WTC11 (cell line): Measurements from ENCODE around the gene PLA2G2E. TPM values are rescaled to one million over a fixed set of nuclear protein-coding genes. Genes with fewer than 3 reads are reported as not detected.

Source experiments
- ATAC-seq: fragments of 200-7000 bp; cut with Tn5 transposase; 2 replicates; pipeline ENCODE4 v1.10.0; 2021; ENCODE audit warnings: mild to moderate bottlenecking, moderate library complexity
- CTCF ChIA-PET: fragments of 300-600 bp; sonication (Branson Sonifier 250); formaldehyde crosslinking; loops from one replicate; lab custom pipeline; 2021; ENCODE audit warnings: antibody characterized with exemption; lab: Charles Lee
- POLR2A ChIA-PET: fragments of 350-600 bp; sonication (Branson Sonifier 250); formaldehyde crosslinking; loops from one replicate; lab custom pipeline; 2021; ENCODE audit warnings: antibody characterized with exemption; lab: Charles Lee
- DNase-seq: peaks from one replicate; pipeline ENCODE4 v3.0.0; 2021; ENCODE audit warnings: low spot score
- H3K27ac Mint-ChIP-seq: 2 replicates; pipeline ENCODE4 v1.8.0; 2021; ENCODE audit warnings: mixed read lengths
- H3K27me3 Mint-ChIP-seq: 2 replicates; pipeline ENCODE4 v1.8.0; 2021; ENCODE audit warnings: low read depth, mild to moderate bottlenecking, moderate library complexity, mixed read lengths
- H3K36me3 Mint-ChIP-seq: 2 replicates; pipeline ENCODE4 v1.8.0; 2021; ENCODE audit warnings: mixed read lengths
- H3K4me1 Mint-ChIP-seq: 2 replicates; pipeline ENCODE4 v1.8.0; 2022; ENCODE audit warnings: mixed read lengths
- H3K4me3 Mint-ChIP-seq: 2 replicates; pipeline ENCODE4 v1.8.0; 2021; ENCODE audit warnings: mild to moderate bottlenecking, moderate library complexity, mixed read lengths
- H3K9me3 Mint-ChIP-seq: 2 replicates; pipeline ENCODE4 v1.8.0; 2021; ENCODE audit warnings: mixed read lengths
- ARID4B ChIP-seq: sonication (generic); formaldehyde crosslinking; IDR thresholded peaks from 2 replicates; pipeline ENCODE4 v1.8.0; 2023; ENCODE audit warnings: missing genetic modification reagents, mild to moderate bottlenecking, borderline replicate concordance
- EMX1 ChIP-seq: fragments of 250-450 bp; sonication (Bioruptor Pico); IDR thresholded peaks from 2 replicates; pipeline ENCODE4 v1.8.0; 2021; ENCODE audit warnings: mild to moderate bottlenecking
- FOXP1 ChIP-seq: sonication (generic); formaldehyde crosslinking; IDR thresholded peaks from 2 replicates; pipeline ENCODE4 v1.8.0; 2022; ENCODE audit warnings: missing genetic modification reagents, mild to moderate bottlenecking, moderate library complexity, borderline replicate concordance
- GABPB1 ChIP-seq: sonication (generic); formaldehyde crosslinking; IDR thresholded peaks from 2 replicates; pipeline ENCODE4 v1.8.1; 2023; ENCODE audit warnings: mild to moderate bottlenecking, missing genetic modification reagents
- GRHL2 ChIP-seq: fragments of 250-450 bp; sonication (Bioruptor Pico); IDR thresholded peaks from 2 replicates; pipeline ENCODE4 v1.8.0; 2022; ENCODE audit warnings: mild to moderate bottlenecking, moderate library complexity; ENCODE audit not compliant: insufficient replicate concordance, severe bottlenecking
- HMGA2 ChIP-seq: fragments of 250-450 bp; sonication (Bioruptor Pico); IDR thresholded peaks from 2 replicates; pipeline ENCODE4 v1.4.0; 2021; ENCODE audit warnings: mild to moderate bottlenecking, moderate library complexity
- IRF1 ChIP-seq: sonication (generic); formaldehyde crosslinking; IDR thresholded peaks from 2 replicates; pipeline ENCODE4 v1.8.0; 2023; ENCODE audit warnings: missing genetic modification reagents
- MXD4 ChIP-seq: fragments of 250-450 bp; sonication (Bioruptor Pico); IDR thresholded peaks from 2 replicates; pipeline ENCODE4 v1.8.0; 2021; ENCODE audit warnings: mild to moderate bottlenecking, moderate library complexity, borderline replicate concordance
- NFYB ChIP-seq: sonication (generic); formaldehyde crosslinking; conservative IDR thresholded peaks from 2 replicates; pipeline ENCODE4 v1.8.0; 2022; ENCODE audit warnings: low read depth, missing genetic modification reagents
- STAT6 ChIP-seq: sonication (generic); formaldehyde crosslinking; conservative IDR thresholded peaks from 2 replicates; pipeline ENCODE4 v1.8.1; 2023; ENCODE audit warnings: mild to moderate bottlenecking, low read depth, missing genetic modification reagents, moderate library complexity
- total RNA-seq: library from RNA; stranded (reverse); gene quantifications from 3 replicates; pipeline ENCODE4 v1.2.3, GENCODE V29; 2021
- TF ChIP-seq, protein P1 (sequence below): sonication (generic); formaldehyde crosslinking; IDR thresholded peaks from 2 replicates; pipeline ENCODE4 v1.8.0; 2022; ENCODE audit warnings: missing genetic modification reagents
- TF ChIP-seq, protein P2 (sequence below): sonication (generic); formaldehyde crosslinking; IDR thresholded peaks from 2 replicates; pipeline ENCODE4 v1.8.1; 2023; ENCODE audit warnings: mild to moderate bottlenecking, missing genetic modification reagents
- TF ChIP-seq, protein P3 (sequence below): sonication (generic); formaldehyde crosslinking; IDR thresholded peaks from 2 replicates; pipeline ENCODE4 v1.8.0; 2023; ENCODE audit warnings: mild to moderate bottlenecking, missing genetic modification reagents
- TF ChIP-seq, protein P4 (sequence below): sonication (generic); formaldehyde crosslinking; IDR thresholded peaks from 2 replicates; pipeline ENCODE4 v1.8.1; 2022; ENCODE audit warnings: low read depth, mild to moderate bottlenecking, moderate library complexity, missing genetic modification reagents, borderline replicate concordance

The PLA2G2E gene
- total RNA-seq, 1 experiment from 2014 or later: not detected

- no peak for TF ChIP-seq STAT6 (CRISPR knock-in tag)
- no peak for TF ChIP-seq GABPB1
- TF ChIP-seq, protein P1, sequence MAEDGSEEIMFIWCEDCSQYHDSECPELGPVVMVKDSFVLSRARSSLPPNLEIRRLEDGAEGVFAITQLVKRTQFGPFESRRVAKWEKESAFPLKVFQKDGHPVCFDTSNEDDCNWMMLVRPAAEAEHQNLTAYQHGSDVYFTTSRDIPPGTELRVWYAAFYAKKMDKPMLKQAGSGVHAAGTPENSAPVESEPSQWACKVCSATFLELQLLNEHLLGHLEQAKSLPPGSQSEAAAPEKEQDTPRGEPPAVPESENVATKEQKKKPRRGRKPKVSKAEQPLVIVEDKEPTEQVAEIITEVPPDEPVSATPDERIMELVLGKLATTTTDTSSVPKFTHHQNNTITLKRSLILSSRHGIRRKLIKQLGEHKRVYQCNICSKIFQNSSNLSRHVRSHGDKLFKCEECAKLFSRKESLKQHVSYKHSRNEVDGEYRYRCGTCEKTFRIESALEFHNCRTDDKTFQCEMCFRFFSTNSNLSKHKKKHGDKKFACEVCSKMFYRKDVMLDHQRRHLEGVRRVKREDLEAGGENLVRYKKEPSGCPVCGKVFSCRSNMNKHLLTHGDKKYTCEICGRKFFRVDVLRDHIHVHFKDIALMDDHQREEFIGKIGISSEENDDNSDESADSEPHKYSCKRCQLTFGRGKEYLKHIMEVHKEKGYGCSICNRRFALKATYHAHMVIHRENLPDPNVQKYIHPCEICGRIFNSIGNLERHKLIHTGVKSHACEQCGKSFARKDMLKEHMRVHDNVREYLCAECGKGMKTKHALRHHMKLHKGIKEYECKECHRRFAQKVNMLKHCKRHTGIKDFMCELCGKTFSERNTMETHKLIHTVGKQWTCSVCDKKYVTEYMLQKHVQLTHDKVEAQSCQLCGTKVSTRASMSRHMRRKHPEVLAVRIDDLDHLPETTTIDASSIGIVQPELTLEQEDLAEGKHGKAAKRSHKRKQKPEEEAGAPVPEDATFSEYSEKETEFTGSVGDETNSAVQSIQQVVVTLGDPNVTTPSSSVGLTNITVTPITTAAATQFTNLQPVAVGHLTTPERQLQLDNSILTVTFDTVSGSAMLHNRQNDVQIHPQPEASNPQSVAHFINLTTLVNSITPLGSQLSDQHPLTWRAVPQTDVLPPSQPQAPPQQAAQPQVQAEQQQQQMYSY (CRISPR knock-in tag): no peak
- no peak for TF ChIP-seq IRF1 (CRISPR knock-in tag)
- no peak for TF ChIP-seq EMX1 (CRISPR knock-in tag)
- TF ChIP-seq, protein P2, sequence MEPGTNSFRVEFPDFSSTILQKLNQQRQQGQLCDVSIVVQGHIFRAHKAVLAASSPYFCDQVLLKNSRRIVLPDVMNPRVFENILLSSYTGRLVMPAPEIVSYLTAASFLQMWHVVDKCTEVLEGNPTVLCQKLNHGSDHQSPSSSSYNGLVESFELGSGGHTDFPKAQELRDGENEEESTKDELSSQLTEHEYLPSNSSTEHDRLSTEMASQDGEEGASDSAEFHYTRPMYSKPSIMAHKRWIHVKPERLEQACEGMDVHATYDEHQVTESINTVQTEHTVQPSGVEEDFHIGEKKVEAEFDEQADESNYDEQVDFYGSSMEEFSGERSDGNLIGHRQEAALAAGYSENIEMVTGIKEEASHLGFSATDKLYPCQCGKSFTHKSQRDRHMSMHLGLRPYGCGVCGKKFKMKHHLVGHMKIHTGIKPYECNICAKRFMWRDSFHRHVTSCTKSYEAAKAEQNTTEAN (CRISPR knock-in tag): no peak
Measured at GRCh38 chr1:19936061-19936750, 12.8 kb upstream of the PLA2G2E start (continued).

DNA sequence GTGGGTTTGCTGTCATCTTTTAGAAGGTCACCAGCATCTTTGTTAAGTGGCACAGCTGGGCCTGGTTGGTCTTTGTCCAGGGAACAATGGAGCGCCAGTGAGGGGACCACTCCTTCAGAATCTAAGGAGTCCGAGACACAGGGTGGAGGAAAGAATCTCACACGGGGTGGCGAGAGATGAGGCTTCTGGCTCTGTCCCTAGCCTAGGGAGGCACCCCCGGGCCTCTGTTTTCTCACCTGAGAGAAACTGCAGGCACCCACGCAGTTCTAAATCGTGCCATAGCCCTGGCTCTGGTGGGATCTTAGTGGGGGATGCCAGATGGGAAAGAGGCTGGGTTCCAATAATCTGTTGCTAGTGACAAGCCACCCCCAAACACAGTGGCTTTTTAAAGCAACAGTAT is 10.9 kb upstream of the PLA2G2E start:
- peaks cover 45% of the 10 kb centered on the region for H3K9me3 Mint-ChIP-seq
- peaks cover 24% of the 10 kb centered on the region for H3K36me3 Mint-ChIP-seq
- no peak overlapping the region for H3K4me3 Mint-ChIP-seq
- H3K27me3 Mint-ChIP-seq: peaks cover 9% of the 10 kb centered on the region
- no peak overlapping the region for H3K27ac Mint-ChIP-seq
- POLR2A ChIA-PET: no interaction called here
- CTCF ChIA-PET: no interaction called here
- DNase-seq (no peak), ATAC-seq (no peak)
- 0 out of 2 replicates have a peak, but pooled peaks cover 3% of the 10 kb centered on the region for H3K4me1 Mint-ChIP-seq
- TF ChIP-seq NFYB (CRISPR knock-in tag): no peak
- TF ChIP-seq MXD4 (CRISPR knock-in tag): no peak
- no peak for TF ChIP-seq FOXP1 (CRISPR knock-in tag)
- TF ChIP-seq, protein P3, sequence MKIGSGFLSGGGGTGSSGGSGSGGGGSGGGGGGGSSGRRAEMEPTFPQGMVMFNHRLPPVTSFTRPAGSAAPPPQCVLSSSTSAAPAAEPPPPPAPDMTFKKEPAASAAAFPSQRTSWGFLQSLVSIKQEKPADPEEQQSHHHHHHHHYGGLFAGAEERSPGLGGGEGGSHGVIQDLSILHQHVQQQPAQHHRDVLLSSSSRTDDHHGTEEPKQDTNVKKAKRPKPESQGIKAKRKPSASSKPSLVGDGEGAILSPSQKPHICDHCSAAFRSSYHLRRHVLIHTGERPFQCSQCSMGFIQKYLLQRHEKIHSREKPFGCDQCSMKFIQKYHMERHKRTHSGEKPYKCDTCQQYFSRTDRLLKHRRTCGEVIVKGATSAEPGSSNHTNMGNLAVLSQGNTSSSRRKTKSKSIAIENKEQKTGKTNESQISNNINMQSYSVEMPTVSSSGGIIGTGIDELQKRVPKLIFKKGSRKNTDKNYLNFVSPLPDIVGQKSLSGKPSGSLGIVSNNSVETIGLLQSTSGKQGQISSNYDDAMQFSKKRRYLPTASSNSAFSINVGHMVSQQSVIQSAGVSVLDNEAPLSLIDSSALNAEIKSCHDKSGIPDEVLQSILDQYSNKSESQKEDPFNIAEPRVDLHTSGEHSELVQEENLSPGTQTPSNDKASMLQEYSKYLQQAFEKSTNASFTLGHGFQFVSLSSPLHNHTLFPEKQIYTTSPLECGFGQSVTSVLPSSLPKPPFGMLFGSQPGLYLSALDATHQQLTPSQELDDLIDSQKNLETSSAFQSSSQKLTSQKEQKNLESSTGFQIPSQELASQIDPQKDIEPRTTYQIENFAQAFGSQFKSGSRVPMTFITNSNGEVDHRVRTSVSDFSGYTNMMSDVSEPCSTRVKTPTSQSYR (CRISPR knock-in tag): no peak
- TF ChIP-seq, protein P2 (CRISPR knock-in tag): no peak
- no peak for TF ChIP-seq GRHL2
- no peak for TF ChIP-seq IRF1 (CRISPR knock-in tag)
- no peak for TF ChIP-seq ARID4B (CRISPR knock-in tag)
- TF ChIP-seq, protein P4, sequence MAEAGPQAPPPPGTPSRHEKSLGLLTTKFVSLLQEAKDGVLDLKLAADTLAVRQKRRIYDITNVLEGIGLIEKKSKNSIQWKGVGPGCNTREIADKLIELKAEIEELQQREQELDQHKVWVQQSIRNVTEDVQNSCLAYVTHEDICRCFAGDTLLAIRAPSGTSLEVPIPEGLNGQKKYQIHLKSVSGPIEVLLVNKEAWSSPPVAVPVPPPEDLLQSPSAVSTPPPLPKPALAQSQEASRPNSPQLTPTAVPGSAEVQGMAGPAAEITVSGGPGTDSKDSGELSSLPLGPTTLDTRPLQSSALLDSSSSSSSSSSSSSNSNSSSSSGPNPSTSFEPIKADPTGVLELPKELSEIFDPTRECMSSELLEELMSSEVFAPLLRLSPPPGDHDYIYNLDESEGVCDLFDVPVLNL (CRISPR knock-in tag): no peak
- no peak for TF ChIP-seq HMGA2
